SU-DHL-6 (cell line): ENCODE measurements around the gene PEX26.

Experiments used
- EZH2phosphoT487 ChIP-seq: fragments of 200-600 bp; sonication (generic), shearing (Covaris generic); conservative IDR thresholded peaks from 2 replicates; pipeline ENCODE4 v1.6.1; 2018; ENCODE audit warnings: mild to moderate bottlenecking, antibody characterized with exemption, low read length, moderate library complexity, mixed read lengths
- TF ChIP-seq, protein P1 (sequence below): fragments of 200-600 bp; sonication (generic); IDR thresholded peaks from one replicate; pipeline ENCODE4 v1.5.1; 2017; ENCODE audit warnings: antibody characterized with exemption, mild to moderate bottlenecking, low read length, moderate library complexity; ENCODE audit not compliant: insufficient read depth, poor library complexity, severe bottlenecking

DNA sequence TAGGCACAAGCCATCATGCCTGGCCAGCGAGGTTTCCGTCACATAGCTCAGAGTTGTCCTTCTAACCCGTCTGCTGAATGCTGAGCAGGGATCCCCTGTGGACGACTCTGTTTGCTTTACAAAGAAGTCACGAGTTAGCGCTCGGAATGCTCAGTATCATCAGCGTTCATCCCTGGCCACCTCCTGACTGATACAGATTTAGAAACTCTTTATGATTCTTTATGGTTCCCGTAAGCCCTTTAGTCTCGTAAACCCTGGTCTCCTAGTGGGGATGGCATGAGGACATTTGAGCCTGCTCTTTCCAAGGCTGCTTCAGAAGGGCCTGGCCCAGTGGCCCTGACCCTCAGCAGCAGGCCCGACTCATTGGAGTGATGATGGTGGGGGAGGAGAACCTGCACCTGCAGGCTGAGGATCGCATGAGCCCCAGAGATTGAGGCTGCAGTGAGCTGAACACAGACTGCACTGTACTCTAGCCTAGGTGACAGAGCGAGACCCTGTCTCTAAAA is 9.6 kb downstream of the PEX26 start:
- TF ChIP-seq, protein P1, sequence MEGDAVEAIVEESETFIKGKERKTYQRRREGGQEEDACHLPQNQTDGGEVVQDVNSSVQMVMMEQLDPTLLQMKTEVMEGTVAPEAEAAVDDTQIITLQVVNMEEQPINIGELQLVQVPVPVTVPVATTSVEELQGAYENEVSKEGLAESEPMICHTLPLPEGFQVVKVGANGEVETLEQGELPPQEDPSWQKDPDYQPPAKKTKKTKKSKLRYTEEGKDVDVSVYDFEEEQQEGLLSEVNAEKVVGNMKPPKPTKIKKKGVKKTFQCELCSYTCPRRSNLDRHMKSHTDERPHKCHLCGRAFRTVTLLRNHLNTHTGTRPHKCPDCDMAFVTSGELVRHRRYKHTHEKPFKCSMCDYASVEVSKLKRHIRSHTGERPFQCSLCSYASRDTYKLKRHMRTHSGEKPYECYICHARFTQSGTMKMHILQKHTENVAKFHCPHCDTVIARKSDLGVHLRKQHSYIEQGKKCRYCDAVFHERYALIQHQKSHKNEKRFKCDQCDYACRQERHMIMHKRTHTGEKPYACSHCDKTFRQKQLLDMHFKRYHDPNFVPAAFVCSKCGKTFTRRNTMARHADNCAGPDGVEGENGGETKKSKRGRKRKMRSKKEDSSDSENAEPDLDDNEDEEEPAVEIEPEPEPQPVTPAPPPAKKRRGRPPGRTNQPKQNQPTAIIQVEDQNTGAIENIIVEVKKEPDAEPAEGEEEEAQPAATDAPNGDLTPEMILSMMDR, result no peak
- TF ChIP-seq EZH2phosphoT487, result no peak
